NAMALWA (cell line): ENCODE measurements around the gene ZNF124.
"Not testable (repeated sequence)": the region's sequence is repeated elsewhere in the genome, so short reads cannot be mapped to it uniquely, and the experiment has no call there.

Experiments
- DNase-seq: peaks from one replicate; pipeline ENCODE4 v3.0.0-alpha.2; 2015; ENCODE audit warnings: low spot score

The ZNF124 gene

DNA sequence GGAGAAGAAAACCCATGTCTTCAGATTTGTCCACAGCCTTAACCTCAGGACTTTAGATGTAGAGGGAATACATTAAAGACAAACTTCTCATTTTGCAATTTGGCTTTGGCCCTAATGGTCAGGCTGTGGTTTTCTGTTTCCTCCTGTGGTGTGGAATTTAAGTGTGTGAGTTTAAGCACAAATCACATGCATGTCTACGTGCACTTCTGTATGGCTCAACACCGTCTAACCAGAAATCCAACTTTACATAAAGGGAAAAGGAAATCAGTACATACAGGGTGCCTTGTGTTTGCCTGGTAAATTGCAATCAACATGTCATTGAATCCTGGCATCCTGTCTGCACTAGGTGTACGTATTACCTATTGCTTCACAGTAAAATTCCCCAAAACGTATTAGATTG lies 1.2 kb upstream of the ZNF124 start:
- DNase-seq: no peak

DNA sequence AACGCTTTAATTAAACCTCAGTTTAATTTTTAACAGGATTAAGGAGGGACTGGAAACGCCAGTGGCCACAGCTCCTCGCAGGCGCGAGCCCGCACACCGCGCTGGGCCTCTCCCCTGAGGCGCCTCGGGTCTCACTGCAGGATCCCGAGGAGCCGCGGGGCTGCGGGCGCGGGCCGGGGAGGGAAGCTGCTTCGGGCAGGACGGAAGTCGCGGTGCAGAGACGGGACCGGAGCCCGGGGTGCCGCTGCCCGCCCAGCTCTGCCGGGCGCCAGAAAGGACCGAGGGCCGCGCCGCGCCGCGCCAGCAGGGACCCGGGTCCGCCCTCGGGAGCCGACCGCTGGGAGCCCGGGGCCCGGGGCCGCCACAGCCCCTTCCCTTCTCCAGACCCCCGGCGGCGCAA lies 377 bp downstream of the ZNF124 start:
- not testable (repeated sequence) for DNase-seq

DNA sequence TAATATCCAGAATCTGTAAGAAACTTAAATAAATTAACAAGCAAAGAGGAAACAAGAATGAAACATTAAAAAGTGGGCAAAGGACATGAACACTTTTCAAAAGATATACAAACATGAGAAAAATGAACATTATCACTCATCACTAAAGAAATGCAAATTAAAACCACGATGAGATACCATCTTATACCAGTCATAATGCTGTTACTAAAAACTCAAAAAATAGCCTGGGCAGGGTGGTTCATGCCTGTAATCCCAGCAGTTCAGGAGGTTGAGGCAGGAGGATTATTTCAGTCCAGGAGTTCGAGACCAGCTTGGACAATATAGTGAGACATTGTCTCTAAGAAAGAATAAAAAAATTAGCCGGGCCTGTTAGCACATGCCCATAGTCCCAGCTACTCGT lies 6.1 kb downstream of the ZNF124 start:
- no peak for DNase-seq

DNA sequence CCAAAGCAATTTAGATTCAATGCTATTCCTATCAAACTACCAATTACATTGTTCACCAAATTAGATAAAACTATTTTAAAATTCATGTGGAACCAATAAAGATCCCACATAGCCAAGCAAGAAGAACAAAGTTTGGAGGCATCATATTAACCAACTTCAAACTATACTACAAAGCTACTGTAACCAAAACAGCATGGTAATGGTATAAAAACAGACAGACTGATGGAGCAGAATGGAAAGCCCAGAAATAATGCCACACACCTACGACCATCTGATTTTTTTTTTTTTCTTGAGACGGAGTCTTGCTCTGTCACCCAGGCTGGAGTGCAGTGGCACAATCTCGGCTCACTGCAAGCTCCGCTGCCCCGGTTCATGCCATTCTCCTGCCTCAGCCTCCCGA lies 7.1 kb downstream of the ZNF124 start:
- DNase-seq: no peak

DNA sequence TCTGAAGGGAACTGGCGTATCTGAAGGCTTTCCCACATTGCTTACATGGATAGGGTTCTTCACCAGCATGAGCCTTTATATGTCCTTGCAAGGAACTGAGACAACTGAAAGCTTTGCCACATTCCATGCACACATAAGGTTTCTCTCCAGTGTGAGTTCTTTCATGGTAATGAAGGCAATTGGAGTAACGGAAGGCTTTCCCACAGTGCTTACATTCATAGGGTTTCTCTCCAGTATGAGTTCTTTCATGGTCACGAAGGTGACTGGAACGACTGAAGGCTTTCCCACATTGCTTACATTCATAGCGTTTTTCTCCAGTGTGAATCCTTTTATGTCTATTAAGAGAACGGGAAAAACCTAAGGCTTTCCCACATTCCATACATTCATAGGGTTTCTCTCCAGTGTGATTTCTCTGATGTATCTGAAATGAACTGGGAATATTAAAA lies 15.0 kb downstream of the ZNF124 start:
- no peak for DNase-seq

DNA sequence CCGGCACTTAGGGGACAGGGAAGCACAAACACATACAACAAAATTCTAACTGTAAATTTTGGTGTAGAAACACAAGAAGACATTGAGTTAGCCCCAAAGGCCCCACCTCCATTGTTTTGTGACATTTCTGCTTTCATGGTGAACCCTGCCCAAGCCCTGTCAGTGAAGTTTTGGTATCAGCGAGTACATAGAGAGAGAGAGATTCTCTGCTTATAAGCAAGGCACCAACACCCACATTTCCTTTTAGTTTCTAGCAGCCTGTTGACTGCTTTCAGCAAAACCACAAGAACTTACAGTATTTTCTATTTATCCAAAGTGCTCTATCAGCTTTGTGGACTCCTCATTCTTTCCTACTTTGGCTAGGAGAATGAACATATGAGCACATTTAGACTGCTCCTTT lies 24.0 kb downstream of the ZNF124 start:
- DNase-seq: no peak

GRCh38 chr1:247147120-247147519 lies 24.7 kb downstream of the ZNF124 start:
- not testable (repeated sequence) for DNase-seq

- DNase-seq: peak; percentile 49
These were observed 25.1 kb downstream of the ZNF124 start for GRCh38 chr1:247146671-247147070.

- no peak for DNase-seq
These were observed 26.5 kb downstream of the ZNF124 start for GRCh38 chr1:247145279-247145678.

DNA sequence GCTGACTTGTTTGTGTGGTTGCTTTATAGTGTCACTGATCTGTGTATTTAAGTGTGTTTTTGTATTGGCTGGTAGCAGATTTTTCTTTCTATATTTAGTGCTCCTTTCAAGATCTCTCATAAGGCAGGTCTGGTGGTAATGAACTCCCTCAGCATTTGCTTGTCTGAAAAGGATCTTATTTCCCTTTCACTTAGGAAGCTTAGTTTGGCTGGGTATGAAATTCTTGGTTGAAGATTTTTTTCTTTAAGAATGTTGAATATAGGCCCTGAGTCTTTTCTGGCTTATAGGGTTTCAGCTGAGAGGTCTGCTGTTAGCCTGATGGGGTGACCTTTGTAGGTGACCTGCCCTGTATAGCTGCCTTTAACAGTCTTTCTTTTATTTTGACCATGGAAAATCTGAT lies 32.3 kb downstream of the ZNF124 start:
- DNase-seq: not testable (repeated sequence)

GRCh38 chr1:247131236-247131635 lies 40.6 kb downstream of the ZNF124 start:
- no peak for DNase-seq

DNA sequence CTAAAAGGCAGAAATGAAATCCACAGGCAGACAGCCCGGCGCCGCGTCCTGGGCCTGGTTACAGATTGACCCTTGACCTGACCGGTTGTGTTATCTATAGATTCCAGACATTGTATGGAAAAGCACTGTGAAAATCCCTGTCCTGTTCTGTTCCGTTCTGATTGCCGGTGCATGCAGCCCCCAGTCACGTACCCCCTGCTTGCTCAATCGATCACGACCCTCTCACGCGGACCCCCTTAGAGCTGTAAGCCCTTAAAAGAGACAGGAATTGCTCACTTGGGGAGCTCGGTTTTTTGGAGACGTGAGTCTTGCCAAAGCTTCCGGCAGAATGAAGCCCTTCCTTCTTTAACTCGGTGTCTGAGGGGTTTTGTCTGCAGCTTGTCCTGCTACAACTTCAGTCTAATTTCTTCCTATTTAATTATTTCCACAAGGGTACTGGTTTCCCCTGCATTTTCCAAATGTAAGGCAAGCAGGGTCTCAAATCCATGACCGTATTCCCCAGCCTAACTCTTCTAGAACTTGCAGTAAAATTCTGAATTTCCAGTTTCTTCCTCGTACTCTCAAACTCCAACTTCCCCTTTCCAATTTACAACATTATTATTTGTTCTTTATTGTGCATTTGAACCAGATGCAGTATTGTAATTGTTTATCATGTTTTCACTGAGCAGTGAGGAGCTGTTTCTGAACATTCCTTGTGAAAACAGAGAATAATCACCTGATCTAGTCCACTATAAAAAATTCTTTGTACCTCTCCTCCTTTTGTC lies 44.1 kb downstream of the ZNF124 start:
- not testable (repeated sequence) for DNase-seq

GRCh38 chr1:247126601-247127000 lies 45.2 kb downstream of the ZNF124 start:
- DNase-seq: not testable (repeated sequence)

GRCh38 chr1:247126166-247126565 lies 45.7 kb downstream of the ZNF124 start:
- DNase-seq: not testable (repeated sequence)

- no peak for DNase-seq
These were observed 50.4 kb downstream of the ZNF124 start for GRCh38 chr1:247121382-247121781.

DNA sequence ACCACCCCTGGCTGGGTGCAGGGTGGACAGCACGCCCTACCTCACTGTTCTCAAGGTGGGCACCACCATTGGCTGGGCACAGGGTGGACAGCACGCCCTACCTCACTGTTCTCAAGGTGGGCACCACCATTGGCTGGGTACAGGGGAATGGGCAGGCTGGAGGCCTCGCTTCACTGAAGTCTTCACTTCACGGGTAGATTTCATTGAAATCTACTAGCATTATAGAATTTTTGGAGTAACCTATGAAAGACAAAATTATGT lies 51.5 kb downstream of the ZNF124 start:
- DNase-seq: not testable (repeated sequence)

DNA sequence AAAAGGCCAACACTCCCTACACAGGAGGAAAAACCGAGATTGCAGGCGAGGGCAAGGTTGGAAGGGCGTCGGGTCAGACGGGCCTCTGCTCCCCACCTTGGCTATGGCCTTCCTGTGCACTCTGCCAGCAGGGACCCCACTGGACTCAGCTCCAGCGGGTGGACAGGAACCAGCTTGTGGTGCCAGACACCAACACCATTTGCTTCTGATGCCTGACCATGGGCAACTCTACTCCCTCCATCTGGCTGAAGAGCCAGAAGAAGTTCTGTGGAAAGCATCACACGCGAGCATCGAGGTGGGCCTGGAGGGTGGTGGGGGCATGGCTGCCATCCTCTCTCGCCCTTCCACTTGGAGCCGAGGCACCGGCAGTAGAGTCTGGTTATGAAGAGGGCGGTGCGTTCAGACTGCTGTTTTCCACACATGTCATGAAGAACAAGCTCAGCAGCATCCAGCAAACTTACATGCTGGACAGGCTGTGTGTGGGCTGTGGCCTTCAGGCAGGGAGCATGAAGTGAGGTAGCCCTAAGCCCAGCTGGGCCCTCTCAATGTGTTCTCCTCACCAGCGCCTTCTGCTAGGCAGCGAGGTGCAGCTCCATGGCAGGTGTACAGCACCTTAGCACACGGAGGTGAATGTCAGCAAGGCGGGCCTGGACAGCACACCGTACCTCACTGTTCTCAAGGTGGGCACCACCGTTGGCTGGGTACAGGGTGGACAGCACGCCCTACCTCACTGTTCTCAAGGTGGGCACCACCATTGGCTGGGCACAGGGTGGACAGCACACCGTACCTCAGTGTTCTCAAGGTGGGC lies 52.0 kb downstream of the ZNF124 start:
- DNase-seq: no peak

DNA sequence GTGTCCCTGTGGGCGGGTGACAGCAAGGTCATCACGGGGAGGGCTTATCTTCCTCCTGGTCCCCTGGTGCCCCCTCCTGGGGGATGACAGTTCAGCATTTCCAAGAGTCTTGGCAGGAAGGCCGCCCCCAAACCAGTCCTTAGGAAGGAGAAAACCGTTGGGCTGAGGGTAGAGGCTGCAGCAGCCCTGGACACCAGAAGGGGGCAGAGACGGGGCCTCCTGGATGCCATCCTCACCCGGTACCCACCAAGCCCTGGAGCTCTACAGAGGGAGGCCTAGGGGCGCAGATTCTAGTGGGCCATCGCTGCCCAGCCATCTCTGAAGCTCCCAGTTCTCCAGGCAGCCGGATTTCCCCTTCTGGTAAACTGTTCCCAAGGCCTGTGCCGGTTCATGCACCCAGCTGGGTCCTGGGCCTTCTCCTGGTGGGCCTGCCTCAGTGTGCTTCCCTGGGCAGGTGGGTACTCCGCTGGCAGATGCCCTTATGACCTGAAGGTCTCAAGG lies 52.8 kb downstream of the ZNF124 start:
- peak; percentile 85 for DNase-seq

DNA sequence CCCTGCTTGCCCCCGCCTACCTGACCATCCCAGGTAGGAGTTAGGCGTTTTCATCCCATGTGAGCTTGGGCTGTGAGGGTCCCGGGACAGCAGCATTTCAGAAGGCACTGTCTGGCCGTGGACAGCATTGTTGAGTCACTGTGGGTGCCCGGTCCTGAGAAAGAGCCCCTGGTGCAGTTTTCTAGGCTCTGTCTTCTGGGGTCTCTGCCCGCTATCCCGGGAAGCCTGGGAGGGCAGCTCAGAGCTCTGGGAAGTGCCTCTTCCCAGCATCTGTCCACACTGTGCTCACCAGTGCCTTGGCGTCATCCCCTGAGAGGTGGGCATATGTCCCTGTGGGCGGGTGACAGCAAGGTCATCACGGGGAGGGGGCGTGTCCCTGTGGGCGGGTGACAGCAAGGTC lies 56.3 kb downstream of the ZNF124 start:
- no peak for DNase-seq

GRCh38 chr1:247115141-247115510 lies 56.7 kb downstream of the ZNF124 start:
- no peak for DNase-seq

DNA sequence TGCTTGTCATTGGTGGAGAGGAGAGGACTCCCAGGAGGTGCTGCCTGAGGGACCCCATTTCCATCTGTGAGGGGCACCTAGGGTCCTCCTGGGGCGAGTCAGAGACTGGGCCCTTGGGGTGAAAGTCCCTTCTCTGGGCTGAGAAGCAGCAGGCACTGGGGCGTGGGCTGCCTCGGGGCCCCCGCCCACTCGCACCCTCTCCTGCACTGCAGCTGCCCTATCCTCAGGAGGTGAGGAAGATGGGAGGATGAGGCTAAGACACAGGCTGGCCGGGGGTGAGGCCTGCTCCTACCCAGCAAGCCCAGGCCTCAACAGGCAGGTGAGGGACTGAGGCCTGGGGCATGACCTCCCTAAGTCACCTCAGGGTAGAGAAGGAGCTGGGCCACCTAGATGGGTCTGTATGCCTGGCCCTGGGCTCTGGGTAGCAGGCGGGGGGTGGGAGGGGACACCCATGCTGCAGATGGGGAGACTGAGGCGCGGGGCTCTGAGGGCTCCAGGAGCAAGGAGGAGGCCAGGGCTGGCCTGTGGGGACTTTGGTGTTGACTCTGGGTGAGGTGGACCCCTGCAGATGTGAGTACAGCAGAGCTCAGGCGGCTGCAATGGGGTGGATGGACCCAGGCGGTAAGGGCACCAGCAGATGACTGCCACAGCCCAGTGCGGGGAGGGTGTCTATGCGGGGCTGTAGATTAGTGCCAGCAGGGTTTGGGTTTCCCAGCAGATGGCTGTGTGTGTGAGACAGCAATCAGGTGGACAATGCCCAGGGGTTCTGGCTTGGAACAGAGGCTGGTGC lies 57.3 kb downstream of the ZNF124 start:
- DNase-seq: no peak

GRCh38 chr1:247113733-247114271 lies 58.0 kb downstream of the ZNF124 start:
- no peak for DNase-seq
